Measurements from ENCODE around the gene POU2F3. TPM values are rescaled to one million over a fixed set of nuclear protein-coding genes. Genes with fewer than 3 reads are reported as not detected.

Gene POU2F3
- total RNA-seq, 2 donors from 2014 or later = 1.5 to 6.1 TPM

- H3K27me3 ChIP-seq (replicated peaks; ENCODE audit: insufficient read depth) = peaks cover 3% of the 10 kb centered on the region
- 88% methylated on average over 9 of the region's 9 CpGs for WGBS
- H3K9me3 ChIP-seq = no peaks in the 10 kb centered on the region
- TF ChIP-seq POLR2AphosphoS5 (IDR thresholded peaks at IDR 0.05) (no peak), POLR2A (IDR thresholded peaks at IDR 0.05) (no peak)
- TF ChIP-seq, protein P1, sequence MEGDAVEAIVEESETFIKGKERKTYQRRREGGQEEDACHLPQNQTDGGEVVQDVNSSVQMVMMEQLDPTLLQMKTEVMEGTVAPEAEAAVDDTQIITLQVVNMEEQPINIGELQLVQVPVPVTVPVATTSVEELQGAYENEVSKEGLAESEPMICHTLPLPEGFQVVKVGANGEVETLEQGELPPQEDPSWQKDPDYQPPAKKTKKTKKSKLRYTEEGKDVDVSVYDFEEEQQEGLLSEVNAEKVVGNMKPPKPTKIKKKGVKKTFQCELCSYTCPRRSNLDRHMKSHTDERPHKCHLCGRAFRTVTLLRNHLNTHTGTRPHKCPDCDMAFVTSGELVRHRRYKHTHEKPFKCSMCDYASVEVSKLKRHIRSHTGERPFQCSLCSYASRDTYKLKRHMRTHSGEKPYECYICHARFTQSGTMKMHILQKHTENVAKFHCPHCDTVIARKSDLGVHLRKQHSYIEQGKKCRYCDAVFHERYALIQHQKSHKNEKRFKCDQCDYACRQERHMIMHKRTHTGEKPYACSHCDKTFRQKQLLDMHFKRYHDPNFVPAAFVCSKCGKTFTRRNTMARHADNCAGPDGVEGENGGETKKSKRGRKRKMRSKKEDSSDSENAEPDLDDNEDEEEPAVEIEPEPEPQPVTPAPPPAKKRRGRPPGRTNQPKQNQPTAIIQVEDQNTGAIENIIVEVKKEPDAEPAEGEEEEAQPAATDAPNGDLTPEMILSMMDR (IDR thresholded peaks at IDR 0.05) = no peak
- intact Hi-C loops (cut with DNase I) = no loop called here
- no peak overlapping the region for H3K4me3 ChIP-seq
- DNase-seq (ENCODE audit: low spot score) = no peak
- H3K36me3 ChIP-seq = no peaks in the 10 kb centered on the region
- H3K4me1 ChIP-seq (replicated peaks) = no peaks in the 10 kb centered on the region
- no peak overlapping the region for H3K27ac ChIP-seq
These were observed 41.0 kb upstream of the POU2F3 start for GRCh38 chr11:120198787-120199469.

DNA sequence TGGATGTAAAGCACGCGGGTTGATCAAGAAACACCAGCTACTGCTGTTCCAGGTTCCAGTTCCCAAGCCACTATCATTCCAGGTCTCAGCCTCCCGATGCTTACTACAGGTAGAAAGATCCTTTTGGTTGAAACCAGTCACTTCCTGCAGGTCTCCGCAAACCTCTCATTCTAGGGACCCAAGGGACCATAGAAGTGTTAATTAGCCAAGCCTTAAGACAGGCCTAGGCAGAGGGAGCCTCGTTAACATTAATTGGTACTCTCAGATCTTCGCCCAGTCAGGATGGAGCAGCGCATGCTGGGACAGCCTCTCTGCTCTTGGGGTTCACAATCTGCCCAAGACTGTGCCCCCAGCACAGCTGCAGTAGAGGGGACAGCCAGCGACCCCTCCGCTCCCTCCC is 40.3 kb upstream of the POU2F3 start:
- WGBS = 89% methylated on average over 9 of the region's 9 CpGs
- H3K27ac ChIP-seq = no peak overlapping the region
- H3K4me1 ChIP-seq (replicated peaks) = no peaks in the 10 kb centered on the region
- DNase-seq (ENCODE audit: low spot score) = no peak
- H3K9me3 ChIP-seq = no peaks in the 10 kb centered on the region
- TF ChIP-seq, protein P1 (IDR thresholded peaks at IDR 0.05) = no peak
- TF ChIP-seq POLR2AphosphoS5 (IDR thresholded peaks at IDR 0.05) (no peak), POLR2A (IDR thresholded peaks at IDR 0.05) (no peak)
- no peak overlapping the region for H3K4me3 ChIP-seq
- H3K36me3 ChIP-seq = no peaks in the 10 kb centered on the region
- intact Hi-C loops (cut with DNase I) = no loop called here
- H3K27me3 ChIP-seq (replicated peaks; ENCODE audit: insufficient read depth) = peaks cover 3% of the 10 kb centered on the region

GRCh38 chr11:120200677-120201076 is 39.3 kb upstream of the POU2F3 start:
- Histone ChIP-seq H3K27ac (no peak overlapping the region), H3K4me1 (replicated peaks) (no peaks in the 10 kb centered on the region), H3K9me3 (no peaks in the 10 kb centered on the region), H3K27me3 (replicated peaks; ENCODE audit: insufficient read depth) (peaks cover 3% of the 10 kb centered on the region), H3K4me3 (no peak overlapping the region), H3K36me3 (no peaks in the 10 kb centered on the region)
- TF ChIP-seq, protein P1 (IDR thresholded peaks at IDR 0.05) = no peak
- TF ChIP-seq POLR2AphosphoS5 (IDR thresholded peaks at IDR 0.05) = no peak
- TF ChIP-seq POLR2A (IDR thresholded peaks at IDR 0.05) = no peak
- intact Hi-C loops (cut with DNase I) = no loop called here
- no peak for DNase-seq (ENCODE audit: low spot score)
- WGBS = 63% methylated on average over 1 of the region's 1 CpG

DNA sequence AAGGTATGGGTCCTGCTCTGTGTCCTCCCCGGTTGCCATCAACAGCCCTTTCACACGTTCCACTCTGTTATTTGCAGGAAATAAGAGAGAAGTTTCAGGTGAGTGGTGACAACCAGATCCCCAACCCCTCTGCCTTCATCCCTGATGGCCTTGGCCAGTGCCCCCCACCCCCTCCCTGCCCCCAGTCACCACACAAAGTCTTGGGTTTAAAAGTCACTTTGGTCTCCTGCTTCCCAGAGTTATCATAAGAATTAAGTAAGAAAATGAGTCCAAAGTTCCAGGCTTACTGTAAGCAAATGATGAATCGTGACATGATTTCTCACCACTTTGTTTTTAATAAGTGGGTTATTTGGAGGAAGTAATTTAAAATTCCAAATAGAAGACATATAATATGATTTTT is 38.3 kb upstream of the POU2F3 start:
- intact Hi-C loops (cut with DNase I) = no loop called here

More for the DNA sequence above, 38.3 kb upstream of the POU2F3 start:
- Histone ChIP-seq H3K27me3 (replicated peaks; ENCODE audit: insufficient read depth) (no peaks in the 10 kb centered on the region), H3K9me3 (no peaks in the 10 kb centered on the region), H3K4me1 (replicated peaks) (no peaks in the 10 kb centered on the region), H3K36me3 (no peaks in the 10 kb centered on the region), H3K4me3 (no peak overlapping the region), H3K27ac (no peak overlapping the region)
- 77% methylated on average over 3 of the region's 3 CpGs for WGBS
- DNase-seq (ENCODE audit: low spot score) = no peak
- TF ChIP-seq, protein P1 (IDR thresholded peaks at IDR 0.05) = no peak
- no peak for TF ChIP-seq POLR2A (IDR thresholded peaks at IDR 0.05)
- TF ChIP-seq POLR2AphosphoS5 (IDR thresholded peaks at IDR 0.05) = no peak
